HL-60/S4 treated with retinoic acid at 250 ng/mL for 4 days and 3 days (cell line): ENCODE data around the gene STK35.

Source experiments
- in situ Hi-C: fragments of 300-500 bp; cut with MboI; formaldehyde crosslinking; loops from 2 replicates; pipeline ENCODE4 v1.7.0; 2022; ENCODE audit warnings: low sequenced_read_pairs

STK35 gene

DNA sequence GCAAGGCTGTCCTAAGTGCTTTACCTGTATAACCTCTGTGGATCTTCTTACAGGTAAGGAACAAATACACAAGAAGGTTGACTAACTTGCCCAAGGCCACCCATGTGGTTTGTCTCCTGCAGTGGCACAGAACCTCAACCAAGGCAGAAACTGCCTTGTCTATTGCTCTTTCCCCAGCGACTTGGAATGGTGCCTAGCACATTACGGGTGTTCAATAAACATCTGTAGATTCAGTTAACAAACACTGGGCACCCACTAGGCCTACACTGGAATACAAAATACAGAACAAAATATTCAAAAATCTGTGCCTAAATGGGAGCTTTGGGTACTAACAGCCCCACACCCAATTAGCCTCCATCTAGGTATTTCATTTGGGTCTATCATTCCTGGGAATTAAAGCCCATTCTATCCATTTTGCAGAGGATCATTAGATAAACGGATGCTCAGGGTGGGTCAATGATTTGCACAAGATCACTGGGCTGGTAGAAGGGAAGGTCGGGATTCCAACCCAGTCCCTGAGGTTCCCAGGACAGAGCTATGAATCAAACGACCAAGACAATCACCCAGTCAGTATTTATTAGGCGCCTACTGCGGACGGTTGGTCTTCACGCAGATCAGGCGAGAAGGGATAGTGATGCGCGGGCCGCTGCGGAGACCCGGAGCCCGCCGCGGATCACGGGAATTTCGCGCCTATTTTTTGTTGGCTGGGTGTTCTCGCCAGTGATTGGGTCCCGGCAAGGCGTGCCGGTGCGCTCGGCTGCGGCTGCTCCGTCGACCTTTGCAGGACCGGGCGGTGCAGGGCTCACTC, at the start of gene STK35:
TSS of gene STK35 (plus strand) at position 771 of the 808 bp plus-strand sequence. CDS start 55 bp downstream, outside the sequence.
- in situ Hi-C loops = no loop called here

DNA sequence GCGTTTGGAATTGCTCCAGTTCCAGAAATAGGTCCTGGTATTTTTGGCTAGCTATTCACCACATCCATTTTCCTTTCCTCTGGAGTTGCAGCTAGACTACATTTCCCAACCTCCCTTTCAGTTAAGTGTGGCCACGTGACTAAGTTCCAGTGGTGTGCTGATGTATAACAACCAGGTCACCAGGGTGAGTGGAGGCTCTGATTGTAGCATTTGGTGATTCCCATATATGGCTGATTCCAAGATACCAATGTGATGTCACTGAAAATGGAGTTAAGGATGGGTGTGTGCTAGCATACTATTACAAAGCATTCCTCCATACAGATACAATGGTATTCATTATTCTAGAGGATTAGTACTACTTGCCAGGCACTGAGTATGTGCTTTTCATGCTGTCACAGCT, 49.7 kb upstream of the STK35 start:
- in situ Hi-C loops = no loop called here

DNA sequence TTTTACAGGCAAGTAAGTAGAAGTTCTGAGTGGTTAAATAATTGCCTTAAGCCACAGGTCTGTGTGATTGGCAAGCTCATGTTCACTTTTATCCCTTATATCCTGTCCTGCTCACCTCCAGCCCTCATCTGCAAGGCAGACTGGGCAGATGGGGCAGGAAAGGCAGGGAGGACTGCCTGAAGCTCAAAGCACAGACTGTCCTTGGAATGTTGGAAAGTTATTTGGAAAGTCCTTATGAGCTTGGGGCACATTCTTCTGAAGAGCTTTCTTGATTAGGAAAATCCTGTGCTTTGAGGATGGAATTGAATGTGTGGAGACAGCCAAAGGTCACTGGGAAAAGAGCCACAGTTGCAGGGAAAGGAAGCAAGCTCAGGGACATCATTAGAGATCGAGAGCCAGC, 48.9 kb upstream of the STK35 start:
- in situ Hi-C loops = no loop called here

DNA sequence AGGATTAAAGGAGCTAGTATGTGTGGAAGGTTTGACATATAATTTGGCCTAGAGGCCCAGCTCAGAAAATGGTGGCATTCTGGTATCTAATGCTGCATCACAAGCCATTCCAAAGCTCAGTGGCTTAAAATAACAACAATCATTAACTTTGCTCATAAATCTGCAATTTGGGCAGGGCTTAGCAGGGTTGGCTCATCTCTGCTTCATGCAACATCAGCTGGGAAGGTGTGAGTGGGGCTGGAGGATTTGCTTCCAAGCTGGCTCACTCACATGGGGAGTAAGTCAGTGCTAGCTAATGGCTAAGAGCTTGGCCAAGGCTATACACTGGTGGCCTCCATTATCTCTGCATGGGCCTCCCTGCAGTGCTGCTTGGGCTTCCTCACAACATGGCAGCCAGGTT, 48.0 kb upstream of the STK35 start:
- in situ Hi-C loops = no loop called here

DNA sequence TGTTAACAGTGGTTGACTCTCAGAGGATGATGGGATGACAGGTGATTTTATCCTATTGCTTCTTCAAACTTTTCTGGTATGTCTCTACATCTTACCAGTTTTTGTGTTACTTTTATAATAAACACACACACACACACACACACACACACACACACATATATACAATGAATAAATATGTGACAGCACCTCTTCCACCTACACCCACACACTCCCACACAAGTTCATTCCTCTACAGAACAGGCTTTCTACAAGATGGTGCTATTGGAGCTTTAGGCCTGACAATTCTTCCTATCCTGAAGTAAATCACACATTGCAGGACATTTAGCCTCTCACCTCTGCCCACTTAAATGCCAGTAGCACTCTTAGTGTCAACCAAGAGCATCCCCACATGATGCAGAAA, 46.7 kb upstream of the STK35 start:
- in situ Hi-C loops = no loop called here

DNA sequence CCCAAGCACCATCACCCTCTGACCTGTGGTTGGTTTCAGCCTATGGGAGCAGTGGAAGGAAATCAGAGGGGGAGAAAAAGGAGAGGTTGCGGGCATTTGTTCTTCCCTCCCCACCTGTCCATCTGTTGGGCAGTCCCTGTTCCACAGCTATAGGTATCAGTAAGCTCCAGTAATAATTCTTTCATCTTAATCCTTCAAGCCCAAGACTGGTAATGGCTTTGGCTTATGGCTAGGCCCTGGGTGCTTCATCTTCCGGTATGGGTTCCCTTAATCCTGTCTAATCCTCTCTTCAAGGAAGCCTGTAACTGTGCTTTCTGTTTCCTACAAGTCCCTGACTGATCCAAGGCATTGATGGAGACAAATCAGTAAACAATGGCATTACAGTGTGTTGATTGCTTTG, 42.2 kb upstream of the STK35 start:
- in situ Hi-C loops = no loop called here

DNA sequence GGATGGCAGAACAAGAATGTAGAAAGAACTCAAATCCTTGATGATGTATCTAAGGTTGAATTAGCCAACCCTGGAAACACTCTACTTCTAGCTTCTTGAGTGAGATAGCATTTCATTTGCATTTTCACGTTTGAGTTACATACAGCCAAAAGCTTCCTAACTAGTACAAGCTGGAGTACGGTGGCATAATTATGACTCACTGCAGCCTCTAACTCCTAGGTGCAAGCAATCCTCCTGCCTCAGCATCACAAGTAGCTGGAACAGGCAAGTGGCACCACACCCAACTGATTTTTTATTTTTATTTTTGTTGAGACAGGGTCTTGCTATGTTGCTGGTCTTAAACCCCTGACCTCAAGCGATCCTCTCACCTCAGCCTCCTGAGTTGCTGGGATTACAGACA, 36.5 kb upstream of the STK35 start:
- in situ Hi-C loops = no loop called here

DNA sequence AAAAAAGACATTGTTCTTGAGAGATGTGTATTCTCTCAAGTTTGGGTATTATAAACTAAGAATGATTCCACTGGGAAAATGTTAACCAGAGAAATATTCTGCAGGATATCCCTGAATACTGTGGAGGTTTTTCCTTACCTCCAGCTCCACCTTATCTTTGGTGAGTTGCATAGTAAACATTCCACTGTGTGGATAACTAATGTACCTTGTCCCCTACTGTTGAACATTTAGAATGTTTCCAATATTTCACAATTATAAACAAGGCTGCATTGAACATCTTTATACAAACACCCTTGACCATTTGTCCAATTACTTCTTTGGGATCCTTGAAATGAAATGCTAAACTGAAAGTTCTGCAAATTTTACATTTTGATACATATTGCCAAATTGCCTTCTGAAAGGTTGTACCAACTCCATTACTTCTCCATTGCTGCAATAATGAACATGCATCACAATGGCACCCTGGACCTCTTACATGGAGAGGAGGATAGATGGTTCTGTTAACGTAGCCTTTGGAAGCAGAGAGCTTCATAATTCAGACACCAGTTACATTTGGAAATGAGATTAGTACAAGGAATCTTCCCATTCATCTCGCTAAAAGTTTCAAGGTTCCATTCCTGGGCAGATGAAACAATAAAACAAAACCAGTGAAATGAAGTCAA, 35.0 kb upstream of the STK35 start:
- in situ Hi-C loops = no loop called here

DNA sequence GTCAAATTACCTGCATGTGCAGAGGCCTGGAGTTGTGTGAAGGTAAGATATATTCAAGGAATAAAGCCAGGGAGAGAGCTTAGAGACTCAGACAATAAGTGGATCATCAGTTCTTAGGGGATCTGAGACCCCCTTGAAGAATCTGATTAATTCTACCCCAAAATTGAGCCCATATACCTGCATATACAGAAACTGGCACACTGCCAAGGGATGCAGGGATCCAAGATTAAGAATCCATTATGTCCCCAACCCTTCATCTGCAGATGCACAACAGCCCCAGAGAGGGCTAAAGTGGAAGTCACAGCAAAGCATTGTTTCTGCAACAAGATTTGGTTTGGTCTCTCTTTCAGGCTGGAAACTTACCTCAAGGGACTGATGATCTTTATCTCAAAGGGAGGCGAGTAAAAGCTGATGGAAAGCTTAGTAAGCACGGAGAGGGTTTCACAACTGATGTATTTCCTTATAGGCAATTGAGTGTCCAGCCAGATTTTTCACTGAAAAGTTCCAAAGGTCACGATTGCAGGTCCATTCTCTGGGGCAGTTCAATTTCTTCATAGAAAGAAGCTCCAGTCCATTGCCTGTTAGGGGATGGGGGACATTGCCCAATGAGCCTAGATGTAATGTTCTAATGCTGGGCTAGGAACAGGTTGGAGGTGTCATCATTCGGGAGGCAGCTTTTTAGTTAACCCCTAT, 20.9 kb upstream of the STK35 start:
- in situ Hi-C loops = no loop called here

DNA sequence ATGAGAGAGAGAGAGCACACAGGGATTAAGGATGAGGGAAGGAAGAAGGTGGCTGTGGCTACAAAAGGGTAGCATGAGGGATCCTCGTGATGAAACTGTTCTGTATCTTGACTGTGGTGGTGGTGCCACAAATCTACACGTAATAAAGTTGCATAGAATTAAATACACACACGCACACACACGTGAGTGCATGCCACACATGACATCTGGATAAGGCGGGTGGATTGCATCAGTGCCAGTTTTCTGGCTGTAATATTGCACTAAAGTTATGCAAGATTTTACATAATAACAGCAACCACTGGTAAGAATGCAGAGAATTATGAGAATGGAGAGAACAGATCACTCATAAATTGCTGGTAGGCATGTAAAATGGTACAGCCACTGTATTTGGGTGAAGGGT, 16.9 kb upstream of the STK35 start:
- in situ Hi-C loops = no loop called here

DNA sequence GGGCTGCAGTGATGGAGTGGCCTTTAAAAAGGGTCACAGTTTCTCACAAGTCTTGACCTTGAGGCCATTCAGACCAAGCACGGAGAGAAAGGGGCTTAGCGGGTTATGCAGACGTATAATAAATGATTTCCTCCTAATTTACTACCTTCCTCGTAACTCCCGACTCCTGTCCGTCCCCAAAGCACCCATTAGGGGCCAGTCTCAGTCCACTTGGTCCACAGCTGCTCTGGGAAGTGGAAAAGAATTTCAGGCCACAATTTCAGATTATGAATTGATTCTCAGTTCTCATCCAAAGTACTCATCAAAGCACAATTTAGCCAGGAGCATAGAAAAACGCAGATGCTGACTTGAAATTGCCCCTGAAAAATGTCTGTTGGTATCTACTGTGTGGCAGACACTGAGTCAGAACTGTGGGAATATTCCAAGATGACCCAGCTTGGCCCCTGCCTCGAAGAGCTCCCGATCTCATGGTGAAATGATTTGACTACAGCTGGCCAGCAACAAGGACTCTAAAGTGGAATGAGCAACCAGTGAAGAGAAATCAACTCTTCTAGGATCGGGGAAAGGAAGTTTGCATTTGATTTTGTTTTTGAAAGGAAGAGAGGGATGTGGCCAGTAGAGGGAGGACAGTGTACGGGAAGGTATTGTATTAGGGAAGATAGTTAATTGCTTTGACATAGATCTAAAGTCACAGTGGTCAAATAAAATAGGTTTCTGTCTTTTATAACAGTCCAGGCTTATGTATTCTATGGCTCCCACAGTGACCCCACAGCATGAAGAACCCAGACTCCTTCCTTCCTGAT, 15.2 kb upstream of the STK35 start:
- in situ Hi-C loops = no loop called here

DNA sequence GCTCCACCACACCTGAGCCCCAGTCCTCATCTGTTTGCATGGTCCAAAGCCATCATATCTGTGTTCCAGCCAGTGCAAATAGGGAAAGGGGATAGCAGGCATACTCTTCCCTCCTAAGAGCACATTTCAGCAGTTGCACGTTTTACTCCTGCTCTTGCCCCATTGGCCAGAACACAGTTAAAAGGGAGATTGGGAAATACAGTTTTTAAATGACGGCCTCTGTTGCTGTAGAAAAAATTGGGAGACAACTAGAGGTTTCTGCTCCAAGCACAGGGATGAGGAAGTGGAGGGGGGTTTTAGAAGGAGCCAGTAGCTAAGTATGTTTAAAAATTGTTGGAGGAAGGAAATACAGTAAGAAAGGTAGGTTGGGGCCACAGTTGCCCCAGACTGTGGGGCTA, 14.6 kb upstream of the STK35 start:
- in situ Hi-C loops = no loop called here

DNA sequence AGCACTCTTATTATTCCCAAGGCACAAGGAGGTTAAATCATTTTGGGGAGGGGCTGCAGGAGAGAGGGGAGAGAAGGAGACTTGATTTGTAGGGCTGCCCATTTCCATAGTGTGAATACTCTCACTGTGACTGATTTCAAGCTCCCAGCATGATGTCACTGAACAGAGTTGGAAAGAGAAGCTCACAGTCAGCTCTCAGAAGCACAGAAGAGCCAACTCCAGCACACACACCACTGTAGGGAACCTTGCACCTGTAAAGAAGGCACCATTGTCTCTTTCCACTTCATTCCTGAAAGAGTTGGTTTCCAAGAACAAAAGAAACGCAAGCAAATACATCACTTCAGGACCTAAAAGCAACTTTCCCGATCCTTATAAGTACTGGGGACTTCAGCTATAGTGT, 12.7 kb upstream of the STK35 start:
- in situ Hi-C loops = no loop called here

DNA sequence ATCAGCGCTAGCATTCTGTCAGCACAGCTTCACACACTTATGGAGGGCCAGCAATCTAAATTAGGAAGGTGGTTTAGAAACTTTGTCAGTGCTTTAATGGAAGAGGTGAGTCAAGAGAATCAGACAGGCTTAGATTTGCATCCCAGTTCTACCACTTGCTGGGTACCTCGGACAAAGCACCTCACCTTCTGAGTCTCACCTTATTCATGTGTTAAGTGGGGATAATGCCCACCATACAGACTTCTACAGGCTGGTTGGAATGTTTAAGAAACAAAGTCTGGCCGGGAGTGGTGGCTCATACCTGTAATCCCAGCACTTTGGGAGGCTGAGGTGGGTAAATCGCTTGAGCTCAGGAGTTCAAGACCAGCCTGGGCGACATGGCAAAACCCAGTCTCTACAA, 12.2 kb upstream of the STK35 start:
- in situ Hi-C loops = no loop called here

DNA sequence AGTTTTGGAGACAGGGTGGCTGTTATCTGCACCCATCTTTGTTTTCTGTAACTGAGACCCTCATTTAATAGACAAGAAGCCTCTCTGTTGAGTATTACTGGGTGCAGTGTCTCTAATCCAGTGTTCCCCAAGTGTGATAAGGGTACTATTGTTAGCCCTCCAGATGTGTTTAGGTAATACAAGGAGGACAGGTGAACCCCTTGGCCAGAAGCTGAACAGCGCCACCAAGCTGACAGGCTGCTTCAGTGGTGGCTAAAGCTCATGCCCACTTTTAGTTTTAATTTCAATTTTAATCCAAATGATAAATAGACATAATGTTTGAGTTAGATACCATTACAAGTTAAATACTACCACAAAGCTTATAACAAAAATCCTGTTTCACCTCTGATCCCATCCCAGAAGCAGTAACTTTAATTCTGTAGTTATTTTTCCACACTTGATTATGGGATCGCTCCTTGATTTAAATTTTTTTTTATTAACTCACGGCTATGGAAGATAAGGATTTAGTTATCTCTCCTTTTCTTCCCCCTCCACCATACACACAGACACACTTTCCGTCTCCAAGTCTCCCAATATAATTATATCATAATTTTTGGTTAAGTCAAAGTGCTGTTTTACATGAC, 8.4 kb upstream of the STK35 start:
- in situ Hi-C loops = no loop called here

DNA sequence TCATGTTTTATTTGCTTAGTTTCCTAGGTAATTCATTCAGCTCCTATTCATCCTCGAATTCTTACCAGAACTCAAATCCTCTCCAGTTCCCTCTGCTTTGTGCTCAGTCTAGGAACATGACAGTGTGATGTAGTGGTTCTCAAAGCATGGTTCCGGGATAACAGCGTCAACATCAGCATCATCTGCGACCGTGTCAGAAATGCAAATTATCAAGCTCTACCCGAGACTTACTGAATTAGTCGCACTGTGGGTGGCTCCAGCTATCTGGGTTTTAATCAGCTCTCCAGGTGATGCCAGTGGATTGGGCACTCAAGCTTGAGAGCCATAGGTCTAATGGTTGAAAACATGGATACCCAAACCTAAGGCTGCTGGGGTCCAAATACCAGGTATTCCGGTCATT, 7.7 kb upstream of the STK35 start:
- in situ Hi-C loops = no loop called here

DNA sequence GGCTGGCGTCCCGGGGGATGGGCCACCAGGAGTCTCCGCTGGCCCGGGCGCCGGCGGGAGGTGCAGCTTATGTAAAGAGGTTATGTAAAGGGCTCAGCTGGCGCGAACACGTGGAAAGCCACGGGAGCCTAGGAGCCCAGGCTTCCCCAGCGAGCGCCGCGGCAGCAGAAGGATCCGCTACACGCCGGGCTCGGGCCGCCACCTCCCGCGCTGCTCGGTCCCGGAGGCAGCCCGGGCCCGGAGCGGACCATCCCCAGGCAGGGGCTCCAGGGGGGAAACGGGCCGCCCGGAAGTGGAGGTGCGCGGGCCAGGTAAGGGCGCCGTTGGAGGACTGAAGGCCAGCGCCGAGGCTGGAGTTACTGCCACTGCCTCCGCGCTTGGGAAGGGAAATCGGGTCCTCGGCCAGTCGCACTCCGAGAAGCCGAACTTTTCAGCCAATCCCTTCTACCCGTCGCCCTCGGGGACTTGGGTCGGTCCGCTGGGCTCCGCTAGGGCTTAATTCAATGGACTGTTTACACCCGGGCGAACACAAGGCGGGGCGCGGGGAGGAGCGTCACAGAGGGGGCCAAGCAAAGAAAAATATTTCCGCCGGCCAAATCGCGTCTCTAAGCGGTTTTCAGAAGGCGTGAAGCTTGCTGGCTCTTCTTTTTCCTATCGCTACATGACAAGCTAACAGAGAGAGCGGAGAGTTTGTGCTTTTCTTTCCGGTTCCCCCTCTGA, 398 bp downstream of the STK35 start:
- in situ Hi-C loops = no loop called here

DNA sequence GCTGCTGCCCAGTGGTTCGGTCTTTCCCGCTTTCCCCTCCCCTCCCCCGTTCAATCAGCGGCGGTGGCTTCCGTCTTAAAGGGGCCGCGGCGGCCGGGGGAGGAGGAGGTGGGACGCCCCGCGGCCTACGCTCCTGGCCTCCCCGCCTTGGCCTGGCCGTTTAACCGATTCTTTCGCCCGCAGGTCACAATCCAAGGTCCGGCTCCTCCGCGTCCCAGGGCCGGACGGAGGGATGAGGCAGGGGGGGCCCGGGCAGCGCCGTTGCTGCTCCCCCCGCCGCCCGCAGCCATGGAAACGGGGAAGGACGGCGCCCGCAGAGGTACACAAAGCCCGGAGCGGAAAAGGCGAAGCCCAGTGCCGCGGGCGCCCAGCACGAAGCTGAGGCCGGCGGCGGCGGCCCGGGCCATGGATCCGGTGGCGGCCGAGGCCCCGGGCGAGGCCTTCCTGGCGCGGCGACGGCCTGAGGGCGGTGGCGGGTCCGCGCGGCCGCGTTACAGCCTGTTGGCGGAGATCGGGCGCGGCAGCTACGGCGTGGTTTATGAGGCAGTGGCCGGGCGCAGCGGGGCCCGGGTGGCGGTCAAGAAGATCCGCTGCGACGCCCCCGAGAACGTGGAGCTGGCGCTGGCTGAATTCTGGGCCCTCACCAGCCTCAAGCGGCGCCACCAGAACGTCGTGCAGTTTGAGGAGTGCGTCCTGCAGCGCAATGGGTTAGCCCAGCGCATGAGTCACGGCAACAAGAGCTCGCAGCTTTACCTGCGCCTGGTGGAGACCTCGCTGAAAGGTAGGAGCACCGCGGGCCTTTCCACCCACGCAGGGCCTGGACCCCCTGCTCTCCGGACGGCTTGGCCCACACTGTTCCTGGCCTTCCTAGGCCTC, 1.2 kb downstream of the STK35 start:
- in situ Hi-C loops = no loop called here

DNA sequence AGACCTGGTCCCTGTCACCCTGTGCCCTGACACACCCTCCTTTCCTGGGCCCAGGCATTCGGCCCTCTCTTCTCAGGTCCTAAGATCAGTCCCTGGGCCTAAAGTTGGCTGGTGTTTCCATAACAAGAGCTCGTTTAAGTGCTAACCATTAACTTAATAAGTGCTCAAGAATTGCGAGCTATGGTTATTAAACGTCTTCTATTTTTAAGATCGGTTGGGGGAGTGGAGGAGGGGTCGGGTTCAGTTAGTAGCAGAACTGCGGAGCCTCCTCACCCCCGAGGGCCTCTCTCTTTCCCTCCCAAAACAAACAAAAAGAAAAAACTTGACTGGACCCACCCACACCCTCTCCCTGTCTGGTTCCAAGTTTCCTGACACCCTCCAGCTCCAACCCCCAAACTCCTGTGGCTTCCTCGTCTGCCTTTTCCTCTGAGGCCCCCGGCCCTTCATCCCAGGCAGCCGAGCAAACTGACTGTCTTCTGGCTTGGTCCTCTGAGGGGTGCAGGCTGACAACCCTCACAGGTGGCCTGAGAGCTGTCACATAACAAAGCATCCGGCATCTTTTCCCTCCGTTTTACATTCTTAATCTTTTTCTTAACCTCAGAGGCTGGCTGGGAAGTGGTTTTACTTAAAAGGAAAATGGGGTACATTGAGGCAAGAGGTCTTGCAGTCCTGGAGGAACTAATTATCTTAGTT, 2.0 kb downstream of the STK35 start:
- in situ Hi-C loops = no loop called here
